ENCODE measurements around the gene MCM8. TPM values are rescaled to one million over a fixed set of nuclear protein-coding genes. Genes with fewer than 3 reads are reported as not detected.

MCM8 gene
- total RNA-seq, 2 donors from 2014 or later = 3.8 to 5.1 TPM

DNA sequence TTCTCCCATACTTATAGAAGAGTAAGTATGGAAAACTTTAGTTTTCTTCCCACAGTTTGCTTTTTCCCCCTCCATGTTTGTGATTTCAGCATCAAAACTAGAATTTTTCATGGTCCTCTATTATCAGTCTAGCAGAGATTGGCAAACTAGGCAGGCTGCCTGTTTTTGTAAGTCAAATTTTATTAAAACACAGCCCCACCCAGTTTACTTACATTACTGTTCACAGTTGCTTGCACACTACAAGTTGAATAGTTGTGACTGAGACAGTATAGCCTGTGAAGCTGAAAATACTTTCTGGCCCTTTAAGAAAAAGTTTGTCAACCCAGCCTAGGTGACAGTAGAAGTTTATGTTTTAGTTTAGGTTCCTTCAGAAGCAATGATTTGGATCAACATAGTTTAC is 19.5 kb downstream of the MCM8 start:
- Histone ChIP-seq H3K9me3 (no peaks in the 10 kb centered on the region), H3K36me3 (no peaks in the 10 kb centered on the region), H3K4me1 (ENCODE audit: control insufficient read depth in 1 of 2, low read depth in 2 of 2) (no peaks in the 10 kb centered on the region), H3K27ac (no peak overlapping the region), H3K4me3 (no peak overlapping the region), H3K27me3 (replicated peaks; ENCODE audit: insufficient read depth) (no peaks in the 10 kb centered on the region)
- no peak for ATAC-seq (ENCODE audit: insufficient number of reproducible peaks, low FRiP score, low read depth)
- DNase-seq (ENCODE audit: low spot score) = no peak
- TF ChIP-seq, protein P1, sequence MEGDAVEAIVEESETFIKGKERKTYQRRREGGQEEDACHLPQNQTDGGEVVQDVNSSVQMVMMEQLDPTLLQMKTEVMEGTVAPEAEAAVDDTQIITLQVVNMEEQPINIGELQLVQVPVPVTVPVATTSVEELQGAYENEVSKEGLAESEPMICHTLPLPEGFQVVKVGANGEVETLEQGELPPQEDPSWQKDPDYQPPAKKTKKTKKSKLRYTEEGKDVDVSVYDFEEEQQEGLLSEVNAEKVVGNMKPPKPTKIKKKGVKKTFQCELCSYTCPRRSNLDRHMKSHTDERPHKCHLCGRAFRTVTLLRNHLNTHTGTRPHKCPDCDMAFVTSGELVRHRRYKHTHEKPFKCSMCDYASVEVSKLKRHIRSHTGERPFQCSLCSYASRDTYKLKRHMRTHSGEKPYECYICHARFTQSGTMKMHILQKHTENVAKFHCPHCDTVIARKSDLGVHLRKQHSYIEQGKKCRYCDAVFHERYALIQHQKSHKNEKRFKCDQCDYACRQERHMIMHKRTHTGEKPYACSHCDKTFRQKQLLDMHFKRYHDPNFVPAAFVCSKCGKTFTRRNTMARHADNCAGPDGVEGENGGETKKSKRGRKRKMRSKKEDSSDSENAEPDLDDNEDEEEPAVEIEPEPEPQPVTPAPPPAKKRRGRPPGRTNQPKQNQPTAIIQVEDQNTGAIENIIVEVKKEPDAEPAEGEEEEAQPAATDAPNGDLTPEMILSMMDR (IDR thresholded peaks at IDR 0.05) = no peak

DNA sequence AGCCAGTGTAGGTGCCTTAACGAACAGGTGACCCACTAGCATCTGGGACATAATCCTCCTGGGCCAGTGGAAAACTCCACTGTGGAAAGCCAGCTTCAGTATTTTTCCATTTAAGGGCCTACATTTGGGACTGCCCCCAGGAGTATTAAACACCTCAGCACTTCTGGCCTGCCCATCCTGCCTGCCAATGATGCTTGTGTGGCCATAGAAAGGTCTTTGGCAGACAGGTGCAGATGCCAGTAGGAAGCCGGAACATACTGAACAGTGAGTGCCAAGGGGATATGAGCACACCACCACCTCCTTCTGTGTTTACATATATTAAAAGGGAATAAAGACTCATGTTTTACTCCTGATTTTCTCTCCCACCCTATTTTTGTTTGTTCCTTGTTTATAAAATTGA is 19.9 kb downstream of the MCM8 start:
- H3K27ac ChIP-seq = no peak overlapping the region
- H3K36me3 ChIP-seq = no peaks in the 10 kb centered on the region
- DNase-seq (ENCODE audit: low spot score) = no peak
- ATAC-seq (ENCODE audit: insufficient number of reproducible peaks, low FRiP score, low read depth) = no peak
- H3K27me3 ChIP-seq (replicated peaks; ENCODE audit: insufficient read depth) = no peaks in the 10 kb centered on the region
- no peak overlapping the region for H3K4me3 ChIP-seq
- TF ChIP-seq, protein P1 (IDR thresholded peaks at IDR 0.05) = no peak
- H3K9me3 ChIP-seq = no peaks in the 10 kb centered on the region
- H3K4me1 ChIP-seq (ENCODE audit: control insufficient read depth in 1 of 2, low read depth in 2 of 2) = no peaks in the 10 kb centered on the region

DNA sequence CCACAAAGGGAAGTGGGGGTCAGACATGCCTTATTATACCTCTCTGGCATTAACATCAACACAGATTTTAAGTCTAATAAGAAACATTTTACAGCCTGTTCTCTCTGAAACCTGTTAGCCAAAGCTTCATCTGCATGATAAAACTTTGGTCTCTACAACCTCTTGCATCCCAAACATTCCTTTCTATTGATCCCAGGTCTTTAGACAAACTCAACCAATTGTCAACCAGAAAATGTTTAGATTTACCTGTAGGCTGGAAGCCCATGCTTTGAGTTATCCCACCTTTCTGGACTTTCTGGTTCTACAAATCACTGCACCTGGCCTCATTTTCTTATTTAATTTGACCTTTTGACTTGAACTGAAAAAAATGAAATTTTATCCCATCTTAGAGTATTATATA is 20.8 kb downstream of the MCM8 start:
- Histone ChIP-seq H3K36me3 (no peaks in the 10 kb centered on the region), H3K4me1 (ENCODE audit: control insufficient read depth in 1 of 2, low read depth in 2 of 2) (peaks cover 0 to 8% of the 10 kb centered on the region in 2 donors), H3K9me3 (no peaks in the 10 kb centered on the region), H3K27me3 (replicated peaks; ENCODE audit: insufficient read depth) (no peaks in the 10 kb centered on the region), H3K4me3 (no peak overlapping the region), H3K27ac (no peak overlapping the region)
- DNase-seq (ENCODE audit: low spot score) = no peak
- TF ChIP-seq, protein P1 (IDR thresholded peaks at IDR 0.05) = no peak
- ATAC-seq (ENCODE audit: insufficient number of reproducible peaks, low FRiP score, low read depth) = no peak

DNA sequence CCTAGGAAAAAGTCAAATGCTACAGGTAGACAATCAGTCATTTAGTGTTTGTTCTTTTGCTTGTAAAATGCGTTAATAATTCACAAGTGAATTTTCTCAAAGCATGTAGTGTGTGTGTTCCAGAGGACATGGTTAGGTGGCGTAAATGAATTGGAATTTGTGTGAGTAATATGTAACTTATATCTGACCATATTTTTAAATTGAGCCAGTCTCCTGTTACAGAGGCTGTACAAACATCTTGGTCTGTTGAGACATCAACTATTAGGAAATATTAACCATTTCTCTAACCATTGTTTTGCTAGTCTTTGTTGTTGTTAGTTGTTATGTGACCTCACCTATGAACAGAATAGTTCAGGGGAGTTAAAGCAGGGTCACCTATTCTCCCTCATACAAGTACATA is 22.7 kb downstream of the MCM8 start:
- TF ChIP-seq, protein P1 (IDR thresholded peaks at IDR 0.05) = no peak
- Histone ChIP-seq H3K4me1 (ENCODE audit: control insufficient read depth in 1 of 2, low read depth in 2 of 2) (peaks cover 0 to 9% of the 10 kb centered on the region in 2 donors), H3K9me3 (no peaks in the 10 kb centered on the region), H3K27me3 (replicated peaks; ENCODE audit: insufficient read depth) (no peaks in the 10 kb centered on the region), H3K27ac (no peak overlapping the region), H3K4me3 (no peak overlapping the region), H3K36me3 (no peaks in the 10 kb centered on the region)
- ATAC-seq (ENCODE audit: insufficient number of reproducible peaks, low FRiP score, low read depth) (no peak), DNase-seq (ENCODE audit: low spot score) (no peak)

DNA sequence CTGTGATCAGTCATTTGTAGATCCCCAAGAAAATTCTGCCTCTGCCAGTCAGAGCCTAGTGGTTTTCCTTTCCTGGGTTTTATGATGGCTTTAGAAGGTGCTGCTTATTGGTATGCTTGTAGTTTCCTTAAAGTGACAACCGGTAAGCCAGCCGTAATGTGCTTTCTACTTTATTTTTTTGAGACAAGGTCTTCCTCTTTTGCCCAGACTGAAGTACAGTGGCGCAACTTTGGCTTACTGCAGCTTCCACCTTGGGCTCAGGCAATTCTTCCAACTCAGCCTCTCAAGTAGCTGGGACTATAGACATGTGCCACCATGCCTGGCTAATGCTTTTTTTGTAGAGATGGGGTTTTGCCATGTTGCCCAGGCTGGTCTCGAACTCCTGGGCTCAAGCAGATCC is 23.5 kb downstream of the MCM8 start:
- DNase-seq (ENCODE audit: low spot score) (no peak), ATAC-seq (ENCODE audit: insufficient number of reproducible peaks, low FRiP score, low read depth) (no peak)
- H3K9me3 ChIP-seq = no peaks in the 10 kb centered on the region
- H3K36me3 ChIP-seq = no peaks in the 10 kb centered on the region
- no peak overlapping the region for H3K4me3 ChIP-seq
- H3K27me3 ChIP-seq (replicated peaks; ENCODE audit: insufficient read depth) = no peaks in the 10 kb centered on the region
- H3K4me1 ChIP-seq (ENCODE audit: control insufficient read depth in 1 of 2, low read depth in 2 of 2) = peaks cover 0 to 9% of the 10 kb centered on the region in 2 donors
- H3K27ac ChIP-seq = no peak overlapping the region
- TF ChIP-seq, protein P1 (IDR thresholded peaks at IDR 0.05) = no peak
